IPS DF 6.9 (cell line): ENCODE measurements around the gene UQCC5.
"Not testable (repeated sequence)": the region's sequence is repeated elsewhere in the genome, so short reads cannot be mapped to it uniquely, and the experiment has no call there.

ENCODE experiments used
- DNase-seq: peaks from one replicate; pipeline ENCODE4 v3.0.0-alpha.2; 2013; ENCODE audit warnings: low read depth, low spot score
- H3K27ac ChIP-seq: one replicate; pipeline ENCODE4 v1.5.1; 2013; ENCODE audit warnings: low read length, control low read depth
- H3K27me3 ChIP-seq: 2 replicates; pipeline ENCODE4 v1.6.1; 2013; ENCODE audit warnings: mild to moderate bottlenecking, low read length; ENCODE audit not compliant: control insufficient read depth, insufficient read depth
- H3K36me3 ChIP-seq: 2 replicates; pipeline ENCODE4 v1.6.1; 2013; ENCODE audit warnings: low read length; ENCODE audit not compliant: control insufficient read depth, insufficient read depth
- H3K4me1 ChIP-seq: 2 replicates; pipeline ENCODE4 v1.6.1; 2013; ENCODE audit warnings: low read length; ENCODE audit not compliant: control insufficient read depth, insufficient read depth
- H3K4me3 ChIP-seq: 2 replicates; pipeline ENCODE4 v1.5.1; 2013; ENCODE audit warnings: mild to moderate bottlenecking, low read length
- H3K9me3 ChIP-seq: 2 replicates; pipeline ENCODE4 v1.6.1; 2013; ENCODE audit warnings: low read length, inconsistent platforms; ENCODE audit not compliant: control insufficient read depth, insufficient read depth
- WGBS: extraction: QIAGEN DNeasy Blood & Tissue Kit; methylation state at CpG from one replicate; pipeline ENCODE4 v1.1.7; 2013; ENCODE audit warnings: mixed read lengths, missing lambda C conversion rate; ENCODE audit not compliant: insufficient read length, insufficient coverage; 5-methylcytosine and 5-hydroxymethylcytosine counted together

Gene UQCC5

GRCh38 chr3:52522651-52523251, 13.7 kb upstream of the UQCC5 start:
- no peak for DNase-seq
- WGBS, result no CpG with 5 or more reads among the region's 14 CpGs
- peaks cover 33% of the 10 kb centered on the region for H3K36me3 ChIP-seq
- no peaks in the 10 kb centered on the region for H3K9me3 ChIP-seq
- peaks cover 4% of the 10 kb centered on the region; the same call in 1 of the 2 replicates for H3K4me1 ChIP-seq
- H3K27ac ChIP-seq, result no peak overlapping the region
- no peak overlapping the region for H3K4me3 ChIP-seq
- H3K27me3 ChIP-seq, result no peaks in the 10 kb centered on the region

DNA sequence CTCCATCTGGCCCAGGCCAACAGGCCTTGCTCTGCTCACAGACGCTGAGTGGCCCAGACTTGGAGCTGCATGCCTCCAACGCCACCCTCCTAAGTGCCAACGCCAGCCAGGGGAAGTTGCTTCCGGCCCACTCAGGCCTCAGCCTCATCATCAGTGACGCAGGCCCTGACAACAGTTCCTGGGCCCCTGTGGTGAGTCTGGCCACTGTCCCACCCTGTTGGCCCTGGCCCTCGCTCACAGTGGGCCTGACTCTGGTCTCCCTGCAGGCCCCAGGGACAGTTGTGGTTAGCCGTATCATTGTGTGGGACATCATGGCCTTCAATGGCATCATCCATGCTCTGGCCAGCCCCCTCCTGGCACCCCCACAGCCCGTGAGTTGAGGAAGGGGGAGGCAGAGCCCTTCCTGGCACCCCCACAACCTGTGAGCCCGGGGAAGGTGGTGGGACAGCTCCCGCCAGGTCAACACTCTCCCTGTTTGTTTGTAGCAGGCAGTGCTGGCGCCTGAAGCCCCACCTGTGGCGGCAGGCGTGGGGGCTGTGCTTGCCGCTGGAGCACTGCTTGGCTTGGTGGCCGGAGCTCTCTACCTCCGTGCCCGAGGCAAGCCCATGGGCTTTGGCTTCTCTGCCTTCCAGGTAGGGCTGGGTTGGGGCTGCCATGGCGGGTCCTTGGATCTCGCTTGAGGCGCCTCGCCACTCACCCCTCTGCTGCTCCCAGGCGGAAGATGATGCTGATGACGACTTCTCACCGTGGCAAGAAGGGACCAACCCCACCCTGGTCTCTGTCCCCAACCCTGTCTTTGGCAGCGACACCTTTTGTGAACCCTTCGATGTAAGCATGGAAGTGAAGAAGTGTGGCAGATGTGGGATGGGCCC, 12.8 kb upstream of the UQCC5 start:
- Histone ChIP-seq H3K4me1 (peaks cover 2% of the 10 kb centered on the region; the same call in 1 of the 2 replicates), H3K27me3 (no peaks in the 10 kb centered on the region), H3K36me3 (peaks cover 41% of the 10 kb centered on the region), H3K9me3 (no peaks in the 10 kb centered on the region), H3K27ac (no peak overlapping the region), H3K4me3 (no peak overlapping the region)
- WGBS, result no CpG with 5 or more reads among the region's 26 CpGs
- no peak for DNase-seq

GRCh38 chr3:52524258-52524751, 12.1 kb upstream of the UQCC5 start:
- no peaks in the 10 kb centered on the region for H3K4me1 ChIP-seq
- H3K36me3 ChIP-seq, result peaks cover 48% of the 10 kb centered on the region
- no peak overlapping the region for H3K27ac ChIP-seq
- DNase-seq, result no peak
- H3K4me3 ChIP-seq, result no peak overlapping the region
- H3K9me3 ChIP-seq, result no peaks in the 10 kb centered on the region
- WGBS, result no CpG with 5 or more reads among the region's 18 CpGs
- no peaks in the 10 kb centered on the region for H3K27me3 ChIP-seq

DNA sequence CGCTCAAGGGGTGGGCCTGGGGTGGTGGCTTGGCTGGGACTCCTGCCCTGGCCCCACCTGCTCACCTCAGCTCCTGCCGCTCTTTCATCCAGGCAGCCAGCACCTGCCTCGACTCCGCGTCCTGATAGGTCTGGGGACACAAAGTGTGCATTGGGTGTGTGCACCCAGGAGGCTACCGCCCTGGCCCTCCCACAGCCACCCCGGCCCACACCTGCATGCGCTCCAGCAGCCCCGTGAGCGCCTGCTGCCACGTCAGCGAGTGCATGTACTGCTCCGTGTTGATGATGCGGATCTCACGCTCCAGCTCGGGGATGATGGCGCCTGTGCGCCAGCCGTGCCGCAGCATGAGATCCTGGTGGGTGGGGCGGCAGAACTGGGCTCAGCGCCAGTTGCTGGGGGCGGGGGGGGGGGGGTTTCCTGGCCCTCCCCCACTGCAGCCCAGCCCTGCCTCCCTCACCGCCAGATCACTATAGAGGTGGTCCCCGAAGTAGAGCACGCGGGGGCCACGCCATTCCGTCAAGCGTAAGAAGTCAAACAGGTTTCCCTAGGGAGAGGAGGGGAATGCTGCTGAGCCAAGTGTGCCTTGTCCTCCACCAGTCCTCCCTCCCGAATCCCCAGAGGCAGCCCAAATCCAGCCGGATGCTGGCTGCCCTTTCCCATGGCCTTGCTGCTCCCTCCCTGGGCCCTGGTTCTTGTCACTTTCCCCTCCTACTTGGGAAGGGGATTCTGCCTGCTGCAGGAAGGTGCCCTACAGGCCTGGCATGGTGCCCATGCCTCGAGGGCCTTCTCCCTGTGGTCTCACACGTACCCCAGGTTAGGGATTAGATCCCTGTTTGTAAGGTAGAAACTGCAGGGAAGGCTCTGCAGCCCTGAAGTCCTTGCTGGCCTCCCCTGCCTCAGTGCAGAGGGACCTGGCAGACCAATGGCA, 11.4 kb upstream of the UQCC5 start:
- Histone ChIP-seq H3K9me3 (no peaks in the 10 kb centered on the region), H3K27me3 (no peaks in the 10 kb centered on the region), H3K4me3 (no peak overlapping the region), H3K27ac (no peak overlapping the region), H3K4me1 (no peaks in the 10 kb centered on the region), H3K36me3 (peaks cover 48% of the 10 kb centered on the region)
- no CpG with 5 or more reads among the region's 34 CpGs for WGBS
- DNase-seq, result no peak

DNA sequence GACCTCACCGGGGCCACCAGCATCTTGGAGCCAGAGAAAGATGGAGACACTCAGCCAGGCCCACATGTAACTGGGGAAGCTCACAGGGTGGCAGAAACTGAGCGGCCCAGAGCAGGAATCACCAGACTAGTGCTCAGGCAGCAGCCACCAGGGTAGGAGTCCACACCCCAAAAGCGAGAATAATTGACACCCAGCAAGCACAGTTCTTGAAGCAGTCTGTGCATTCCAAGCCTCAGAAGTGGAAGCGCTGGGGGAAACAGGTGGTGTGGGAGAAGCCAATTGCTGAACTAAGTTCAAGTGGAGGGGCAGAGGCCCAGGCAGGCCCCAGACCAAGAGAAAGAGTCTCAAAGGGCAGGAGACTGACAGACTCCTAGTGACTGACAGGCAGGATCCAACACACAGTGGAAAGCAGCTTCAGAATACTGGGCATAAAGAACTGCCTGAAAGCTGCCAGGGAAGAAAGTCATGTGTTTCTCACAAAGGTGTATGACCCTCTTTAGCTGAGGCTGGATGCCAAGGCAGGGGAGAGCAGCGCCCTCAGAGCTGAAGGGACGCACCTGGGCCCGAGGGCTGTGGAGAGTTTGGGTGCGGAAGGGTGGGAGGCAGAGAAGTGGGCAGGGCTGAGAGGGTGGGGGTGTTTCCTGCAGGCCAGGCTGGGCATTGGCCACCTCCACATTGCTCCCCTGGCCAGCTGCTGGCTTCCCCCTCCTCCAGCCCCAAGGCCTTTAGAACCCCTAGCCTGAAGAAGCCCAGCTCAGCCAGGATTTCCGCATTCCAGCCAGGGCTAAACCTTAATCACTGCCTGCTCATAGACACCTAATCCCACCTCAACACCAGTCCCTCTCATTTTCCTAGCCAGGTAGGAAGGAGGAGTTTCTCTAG, 10.5 kb upstream of the UQCC5 start:
- Histone ChIP-seq H3K4me3 (no peak overlapping the region), H3K9me3 (no peaks in the 10 kb centered on the region), H3K27me3 (no peaks in the 10 kb centered on the region), H3K36me3 (peaks cover 48% of the 10 kb centered on the region), H3K27ac (no peak overlapping the region), H3K4me1 (no peaks in the 10 kb centered on the region)
- no CpG with 5 or more reads among the region's 9 CpGs for WGBS
- DNase-seq, result no peak

GRCh38 chr3:52526671-52527038, 9.8 kb upstream of the UQCC5 start:
- not testable (repeated sequence) for H3K4me1 ChIP-seq, H3K4me3 ChIP-seq, H3K27ac ChIP-seq, H3K9me3 ChIP-seq, H3K27me3 ChIP-seq, DNase-seq
- no CpG with 5 or more reads among the region's 5 CpGs for WGBS
- peaks cover 48% of the 10 kb centered on the region for H3K36me3 ChIP-seq

DNA sequence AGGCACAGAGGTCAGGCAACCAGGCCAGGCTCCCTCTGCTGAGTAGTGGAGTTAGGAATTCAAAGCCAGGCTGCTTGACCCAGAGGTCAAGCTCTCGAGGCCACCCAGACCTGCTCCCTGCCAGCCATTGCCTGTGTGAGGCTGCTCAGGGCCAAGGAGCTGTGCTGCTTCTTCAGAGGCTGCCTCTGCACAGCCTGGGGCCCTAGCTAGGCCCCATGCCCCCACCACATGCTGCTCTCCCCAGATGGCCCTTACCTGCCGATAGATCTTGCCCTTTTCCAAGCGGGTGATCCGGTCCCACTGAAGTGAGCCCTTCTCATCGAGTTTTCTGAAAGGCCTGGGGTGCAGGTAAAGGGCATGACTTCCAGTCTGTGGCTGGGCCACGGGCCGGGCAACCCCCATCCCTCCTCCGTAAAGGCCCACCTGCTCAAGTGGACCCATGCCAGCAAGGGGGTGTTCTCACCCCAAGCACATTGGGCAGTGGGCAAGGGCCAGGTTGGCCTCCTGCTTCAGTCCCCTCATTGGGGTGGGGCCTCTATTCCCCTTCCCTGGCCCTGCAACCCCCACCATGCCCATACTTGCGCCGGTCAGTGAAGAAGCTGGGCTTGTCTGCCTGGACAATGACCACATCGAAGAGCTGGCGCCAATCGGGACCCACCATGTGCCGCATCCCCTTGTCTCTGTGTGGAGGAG, 9.2 kb upstream of the UQCC5 start:
- Histone ChIP-seq H3K9me3 (no peaks in the 10 kb centered on the region), H3K36me3 (peaks cover 48% of the 10 kb centered on the region), H3K4me3 (no peak overlapping the region), H3K4me1 (0 out of 2 replicates have a peak, but pooled peaks cover 1% of the 10 kb centered on the region), H3K27ac (no peak overlapping the region), H3K27me3 (no peaks in the 10 kb centered on the region)
- WGBS, result no CpG with 5 or more reads among the region's 14 CpGs
- no peak for DNase-seq

DNA sequence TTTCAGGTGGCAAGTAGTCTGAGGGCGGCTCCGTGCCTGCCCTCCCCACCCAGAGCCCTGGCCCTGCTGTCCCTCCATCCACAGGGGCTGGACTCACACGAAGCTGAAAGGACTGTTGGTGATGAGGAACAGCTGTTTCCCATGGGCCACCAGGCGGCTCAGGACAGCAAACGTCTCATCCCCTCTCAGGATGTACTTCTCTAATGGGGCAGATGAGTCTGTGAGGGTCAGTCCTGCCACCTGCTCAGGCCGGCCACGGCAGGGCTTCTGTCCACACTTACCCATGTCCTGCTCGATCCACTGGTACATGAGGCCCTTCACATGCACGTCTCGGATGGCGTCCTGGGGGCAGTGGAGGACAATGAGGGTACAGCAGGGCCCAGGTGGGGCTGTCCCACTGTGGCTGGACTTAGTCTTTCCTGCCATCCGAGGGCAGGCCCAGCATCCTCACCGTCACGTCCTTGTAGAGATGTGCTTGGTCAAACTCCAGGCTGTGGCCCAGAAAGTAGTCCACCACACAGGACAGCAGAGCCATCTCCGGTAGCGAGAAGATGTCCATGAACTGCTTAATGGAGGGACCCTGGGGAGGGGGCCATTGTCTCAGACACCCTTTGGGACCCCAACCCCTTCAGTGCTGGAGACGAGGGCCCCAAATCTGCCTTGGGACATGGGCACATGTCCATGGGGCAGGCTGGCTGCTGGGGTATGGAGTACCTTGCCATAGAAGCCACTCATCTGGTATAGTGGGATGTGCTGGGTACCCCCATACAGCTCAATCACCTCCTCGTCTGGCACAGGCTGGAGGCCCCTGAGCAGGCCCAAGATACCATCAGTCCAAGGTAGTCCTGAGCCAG, 8.4 kb upstream of the UQCC5 start:
- H3K36me3 ChIP-seq, result peaks cover 48% of the 10 kb centered on the region
- H3K27me3 ChIP-seq, result no peaks in the 10 kb centered on the region
- DNase-seq, result no peak
- no CpG with 5 or more reads among the region's 18 CpGs for WGBS
- no peak overlapping the region for H3K4me3 ChIP-seq
- H3K9me3 ChIP-seq, result no peaks in the 10 kb centered on the region
- H3K4me1 ChIP-seq, result 0 out of 2 replicates have a peak, but pooled peaks cover 3% of the 10 kb centered on the region
- H3K27ac ChIP-seq, result no peak overlapping the region
